HG02884 (cell line): ENCODE data around the gene RBM45.
"Not testable (repeated sequence)": the region's sequence is repeated elsewhere in the genome, so short reads cannot be mapped to it uniquely, and the experiment has no call there.

Experiments
- ATAC-seq: cut with Tn5 transposase; IDR thresholded peaks from one replicate; pipeline ENCODE4 v1.9.1; 2021; ENCODE audit warnings: mild to moderate bottlenecking, moderate library complexity; ENCODE audit not compliant: unreplicated experiment

The RBM45 gene

GRCh38 chr2:178112202-178113152 is at the start of gene RBM45:
TSS of gene RBM45 (plus strand) at chr2:178112437. CDS start at chr2:178112547, 110 bp downstream.
- peak; percentile 87 for ATAC-seq

- ATAC-seq, result no peak
Observed at GRCh38 chr2:178066324-178066723, 45.9 kb upstream of the RBM45 start.

DNA sequence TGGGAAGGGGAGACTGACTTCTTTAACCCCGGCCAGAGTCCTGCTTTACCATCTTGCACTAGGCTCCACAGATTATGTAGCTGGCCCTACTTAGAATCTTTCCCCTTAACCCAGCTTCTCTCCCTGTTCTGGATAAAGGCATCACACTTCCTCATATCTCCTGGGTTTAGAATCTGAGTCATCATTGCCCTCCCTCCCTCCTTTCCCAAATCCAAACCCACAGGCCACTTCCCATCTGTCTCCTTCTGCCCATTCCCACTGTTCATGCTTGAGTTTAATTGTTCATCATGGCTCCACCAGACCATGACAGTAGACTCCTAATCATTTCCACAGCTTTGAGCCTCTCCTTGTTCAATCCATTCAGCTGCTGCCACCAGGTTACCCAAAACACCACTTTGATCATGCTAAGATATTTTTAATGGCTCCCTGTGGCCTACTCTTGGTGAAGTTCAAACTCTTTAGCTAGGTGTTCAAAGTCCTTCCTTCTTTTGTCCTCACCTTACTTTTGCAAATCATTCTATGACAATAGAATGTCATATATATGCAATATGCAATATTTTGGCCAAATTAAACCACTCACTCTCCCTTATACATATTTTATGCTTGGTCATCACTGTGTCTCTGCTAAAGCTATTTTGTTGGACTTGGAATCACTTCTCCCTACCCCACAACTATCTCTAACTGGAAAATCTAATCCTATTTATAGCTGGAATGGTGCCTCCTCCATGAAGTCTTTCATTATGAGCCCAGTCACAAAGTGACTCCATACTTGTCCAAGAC is 45.2 kb upstream of the RBM45 start:
- no peak for ATAC-seq

DNA sequence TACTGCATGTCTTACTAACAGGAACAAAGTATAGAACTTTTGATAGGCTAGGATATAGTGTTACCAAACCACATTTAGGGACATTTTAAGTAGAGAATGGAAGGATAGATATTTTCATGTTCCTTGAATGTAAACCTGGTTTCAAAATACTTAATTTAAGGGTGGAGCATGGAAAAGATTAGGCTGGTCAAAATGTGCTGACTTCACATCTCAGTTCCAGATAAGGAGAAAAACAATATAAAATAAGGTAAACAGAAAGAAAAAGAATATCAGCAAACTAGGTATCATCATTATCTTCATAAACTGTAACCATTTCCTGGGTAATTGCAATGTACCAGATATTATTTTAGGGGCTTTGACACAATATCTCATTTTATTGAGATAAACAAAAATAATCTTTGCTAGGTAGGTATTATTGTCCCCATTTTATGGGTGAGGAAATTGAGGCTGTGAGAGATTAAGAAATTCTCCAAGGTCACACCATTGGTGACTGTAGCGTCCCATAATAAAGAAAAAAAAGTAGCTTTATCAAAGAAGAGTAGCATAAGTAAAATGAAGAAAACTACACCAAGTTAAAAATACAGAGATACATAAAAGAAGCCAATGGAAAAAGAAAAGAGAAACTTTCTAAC is 43.3 kb upstream of the RBM45 start:
- no peak for ATAC-seq

DNA sequence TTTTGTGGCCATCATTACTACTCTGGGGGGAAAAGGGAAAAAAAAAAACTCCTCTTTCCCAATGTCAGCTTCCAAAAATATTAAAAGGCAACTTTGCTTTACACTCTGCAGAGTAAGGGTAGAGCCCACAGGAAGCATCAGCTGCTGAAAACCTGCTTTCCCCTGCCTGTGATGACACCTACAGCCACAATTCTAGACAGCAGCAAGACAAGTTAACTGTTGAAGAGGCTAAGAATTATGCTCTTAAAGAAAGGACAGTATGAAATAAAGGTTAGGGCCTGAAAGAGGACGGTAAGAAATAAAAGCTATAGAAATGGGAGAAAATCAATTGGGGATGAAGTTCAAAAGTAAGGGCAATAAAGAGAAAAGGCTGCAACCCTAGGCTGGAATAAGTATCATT is 42.7 kb upstream of the RBM45 start:
- no peak for ATAC-seq

- no peak for ATAC-seq
Observed at GRCh38 chr2:178070824-178071223, 41.4 kb upstream of the RBM45 start.

- ATAC-seq, result no peak
Observed at GRCh38 chr2:178072000-178072382, 40.2 kb upstream of the RBM45 start.

DNA sequence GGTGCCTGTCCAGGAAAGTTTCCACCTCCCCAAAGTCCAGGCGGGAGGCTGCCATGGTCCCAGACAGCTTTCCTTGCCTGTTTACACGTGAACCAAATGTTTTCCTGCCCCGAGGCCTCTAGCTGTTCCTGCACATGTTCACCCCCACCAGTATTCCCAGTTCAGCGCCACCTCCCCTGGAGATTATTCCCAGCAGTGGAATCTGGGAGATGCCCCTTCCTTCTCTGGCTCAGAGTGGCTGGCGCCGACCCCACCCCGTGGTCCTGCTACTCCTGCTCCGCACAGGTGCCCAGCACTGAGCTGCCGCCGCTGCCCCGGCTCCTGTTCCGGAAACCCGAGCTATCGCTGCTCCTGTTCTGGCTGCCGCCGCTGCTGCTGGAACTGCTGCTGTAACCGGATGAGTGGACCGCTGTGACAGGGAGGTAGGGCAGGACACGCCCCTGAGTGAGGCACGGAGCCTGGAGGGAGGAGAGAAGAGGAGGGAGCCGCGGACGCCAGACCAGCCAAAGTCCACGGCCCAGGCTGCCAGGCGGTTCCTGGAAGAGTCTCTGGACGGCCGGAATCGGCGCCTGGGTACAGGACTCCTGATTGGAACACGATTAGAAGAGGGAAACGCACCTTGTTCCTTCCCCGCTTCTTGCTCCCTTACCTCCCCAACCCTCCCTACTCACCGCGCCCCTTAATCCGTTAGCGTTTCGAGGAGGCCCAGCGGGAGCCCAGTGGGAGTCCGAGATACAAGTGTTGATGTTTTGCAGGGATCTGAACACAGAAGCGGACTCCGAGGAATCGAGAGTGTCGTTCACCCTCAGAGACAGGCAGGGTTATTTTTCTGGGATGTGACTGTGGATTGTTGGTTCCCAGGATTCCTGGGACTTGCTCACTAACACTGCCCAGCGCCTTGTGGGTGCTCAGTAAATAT is 39.6 kb upstream of the RBM45 start, which contains the start of gene PDE11A:
PDE11A (minus strand) TSS at position 395 of the 919 bp plus-strand sequence; CDS start at position 55, 340 bp downstream.
- ATAC-seq, result no peak

- no peak for ATAC-seq
Observed at GRCh38 chr2:178074123-178075005, 37.9 kb upstream of the RBM45 start.

GRCh38 chr2:178075006-178075326 is 37.3 kb upstream of the RBM45 start:
- no peak for ATAC-seq

GRCh38 chr2:178076130-178076529 is 36.1 kb upstream of the RBM45 start:
- no peak for ATAC-seq

DNA sequence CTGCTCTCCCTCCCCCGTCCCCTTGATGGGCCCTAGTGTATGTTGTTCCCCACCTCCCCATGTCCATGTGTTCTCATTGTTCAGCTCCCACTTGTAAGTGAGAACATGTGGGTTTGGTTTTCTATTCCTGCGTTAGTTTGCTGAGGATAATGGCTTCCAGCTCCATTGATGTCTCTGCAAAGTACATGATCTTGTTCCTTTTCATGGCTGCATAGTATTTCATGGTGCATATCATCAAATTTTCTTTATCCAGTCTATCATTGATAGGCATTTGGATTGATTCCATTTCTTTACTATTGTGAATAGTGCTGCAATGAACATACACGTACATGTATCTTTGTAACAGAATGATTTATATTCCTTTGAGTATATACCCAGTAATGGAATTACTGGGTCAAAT is 33.0 kb upstream of the RBM45 start:
- not testable (repeated sequence) for ATAC-seq

- ATAC-seq, result no peak
Observed at GRCh38 chr2:178082408-178083045, 29.7 kb upstream of the RBM45 start.

GRCh38 chr2:178084273-178084672 is 28.0 kb upstream of the RBM45 start:
- ATAC-seq, result no peak

DNA sequence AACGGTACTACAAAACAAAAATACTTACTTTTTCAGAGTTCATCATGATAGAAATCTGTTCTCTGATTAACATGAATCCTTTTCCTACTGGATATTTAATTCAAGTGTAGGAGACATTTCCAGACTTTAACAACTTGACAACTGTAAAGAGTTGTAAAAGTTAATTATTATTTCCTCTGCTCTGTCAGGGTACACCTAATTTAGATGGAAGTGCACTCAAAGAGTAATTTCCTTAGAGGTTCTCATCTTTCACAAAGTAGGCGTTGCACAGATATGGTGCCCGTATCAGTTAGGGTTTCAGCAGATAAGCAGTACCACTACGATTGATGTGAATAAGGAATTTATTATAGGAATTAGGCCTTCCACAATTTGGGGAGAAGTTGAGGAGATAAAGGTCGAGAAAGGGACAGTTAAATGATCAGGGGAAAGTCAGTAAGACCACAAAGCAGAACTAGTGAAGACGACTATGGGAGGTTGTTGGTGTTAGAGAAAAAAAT is 23.4 kb upstream of the RBM45 start:
- no peak for ATAC-seq

- no peak for ATAC-seq
Observed at GRCh38 chr2:178093471-178093870, 18.8 kb upstream of the RBM45 start.

DNA sequence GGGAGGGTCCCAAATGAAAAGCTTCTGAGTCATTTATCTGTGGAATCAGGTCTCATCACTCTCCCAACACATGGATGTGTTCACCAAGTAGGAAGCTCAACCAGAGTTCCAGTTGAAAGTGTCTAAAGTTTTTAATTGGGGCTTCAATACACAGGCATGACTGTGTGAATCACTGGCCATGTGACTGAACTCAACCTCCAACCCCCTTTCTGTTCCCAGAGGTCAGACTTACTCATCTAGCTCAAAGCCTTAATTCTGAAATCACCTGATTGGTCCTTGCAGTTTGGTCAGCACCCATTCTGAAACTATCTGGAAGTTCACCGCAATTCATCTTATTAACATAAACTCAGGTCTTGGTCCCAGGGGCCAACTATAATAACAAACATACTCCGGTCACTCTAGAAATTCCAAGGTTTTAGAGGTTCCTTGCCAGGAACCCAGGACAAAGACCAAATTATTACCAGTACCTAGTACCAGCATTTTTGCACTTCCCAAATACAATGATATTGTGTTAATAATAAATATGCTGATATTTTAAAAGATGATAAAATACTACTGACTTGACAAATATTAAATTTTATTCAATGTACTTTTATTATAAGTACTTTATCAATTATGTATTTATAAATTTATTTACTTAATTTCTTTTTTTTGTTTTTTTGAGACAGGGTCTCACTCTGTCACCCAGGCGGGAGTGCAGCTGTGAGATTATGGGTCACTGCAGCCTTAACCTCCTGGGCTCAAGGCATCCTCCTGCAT is 10.7 kb upstream of the RBM45 start:
- ATAC-seq, result no peak

GRCh38 chr2:178105566-178105965 is 6.7 kb upstream of the RBM45 start:
- no peak for ATAC-seq
